ENCODE data around the gene PIP5K1B.

The PIP5K1B gene

GRCh38 chr9:68870086-68870485 lies 165.0 kb downstream of the PIP5K1B start:
- no peak for DNase-seq

- no peak for DNase-seq
These were observed 166.2 kb downstream of the PIP5K1B start for GRCh38 chr9:68871236-68871635.

- no peak for DNase-seq
These were observed 167.0 kb downstream of the PIP5K1B start for GRCh38 chr9:68872026-68872501.

DNA sequence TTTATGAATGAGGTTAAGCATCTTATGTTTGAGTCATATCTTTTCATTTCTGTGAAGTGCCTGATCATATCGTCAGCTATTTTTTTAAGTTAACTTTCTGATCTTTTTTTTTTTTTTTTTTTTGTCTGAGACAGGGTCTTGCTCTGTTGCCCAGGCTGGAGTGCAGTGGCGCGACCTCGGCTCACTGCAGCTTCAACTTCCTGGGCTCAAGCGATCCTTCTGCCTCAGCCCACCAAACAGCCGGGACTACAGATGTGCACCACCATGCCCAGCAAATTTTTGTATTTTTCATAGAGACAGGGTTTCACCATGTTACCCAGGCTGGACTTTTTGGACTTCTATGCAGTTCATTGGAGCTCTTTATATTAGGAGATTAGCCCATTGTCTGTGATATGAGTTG lies 168.1 kb downstream of the PIP5K1B start:
- no peak for DNase-seq

- DNase-seq = no peak
These were observed 171.2 kb downstream of the PIP5K1B start for GRCh38 chr9:68876273-68876672.

- DNase-seq = no peak
These were observed 171.6 kb downstream of the PIP5K1B start for GRCh38 chr9:68876681-68877080.

- no peak for DNase-seq
These were observed 172.2 kb downstream of the PIP5K1B start for GRCh38 chr9:68877219-68877618.

DNA sequence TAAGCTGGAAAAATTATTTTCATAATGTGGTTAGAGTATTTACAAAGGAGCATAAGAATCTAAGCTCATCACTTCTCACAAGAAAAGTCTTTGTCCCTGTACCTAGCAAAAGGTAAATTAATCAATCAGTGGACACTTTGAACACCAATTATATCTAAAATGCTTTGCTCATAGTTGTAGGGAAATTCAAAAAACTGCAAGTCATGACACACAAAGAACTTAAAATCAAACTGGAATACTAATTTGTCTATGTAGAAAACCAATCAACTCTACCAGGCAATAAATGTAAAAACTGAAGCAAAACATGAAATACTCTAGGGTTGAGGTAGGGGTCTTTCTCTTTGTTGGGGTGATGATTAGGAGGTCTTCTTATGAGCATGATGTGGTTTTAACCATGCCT lies 173.4 kb downstream of the PIP5K1B start:
- DNase-seq = no peak

GRCh38 chr9:68883224-68883623 lies 178.2 kb downstream of the PIP5K1B start:
- DNase-seq = no peak

DNA sequence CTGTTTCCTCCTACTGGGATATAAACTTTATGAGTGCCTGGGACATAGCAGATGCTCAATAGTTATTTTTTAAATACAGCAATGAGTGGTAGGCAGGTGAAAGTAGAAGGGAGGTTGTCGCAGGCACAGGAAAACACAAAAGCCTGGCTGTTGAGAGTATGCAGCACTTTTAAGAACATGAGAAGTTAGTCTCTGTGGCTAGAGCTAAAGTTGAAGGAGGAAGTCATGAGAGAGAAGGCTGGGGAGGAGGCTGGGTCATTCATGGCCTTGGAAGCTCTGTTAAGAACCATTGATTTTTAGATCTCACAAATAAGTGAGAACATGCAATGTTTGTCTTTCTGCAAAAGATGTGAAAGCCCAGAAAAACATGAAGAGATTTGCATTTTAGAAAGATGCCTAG lies 182.2 kb downstream of the PIP5K1B start:
- no peak for DNase-seq

DNA sequence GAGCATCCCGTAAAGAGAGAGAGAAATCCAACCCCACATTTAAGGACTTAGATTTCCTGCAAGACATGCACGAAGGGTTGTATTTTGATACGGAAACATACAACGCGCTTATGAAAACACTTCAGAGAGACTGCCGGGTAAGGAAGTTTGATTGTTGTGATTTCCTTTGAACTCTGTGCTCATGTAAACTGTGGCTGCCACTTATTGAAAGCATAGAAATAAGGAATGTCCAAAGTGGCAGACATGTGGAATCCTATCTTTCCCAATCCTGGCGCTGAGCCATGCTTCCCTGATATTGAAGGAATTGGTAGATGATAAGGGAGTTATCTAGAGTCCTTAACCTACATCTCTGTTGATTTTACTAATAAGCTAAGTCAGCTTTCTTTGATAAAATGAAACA lies 189.5 kb downstream of the PIP5K1B start:
- no peak for DNase-seq

- no peak for DNase-seq
These were observed 190.9 kb downstream of the PIP5K1B start for GRCh38 chr9:68895741-68896478.

- DNase-seq = no peak
These were observed 191.4 kb downstream of the PIP5K1B start for GRCh38 chr9:68896486-68896885.

GRCh38 chr9:68897577-68898145 lies 192.6 kb downstream of the PIP5K1B start:
- DNase-seq = no peak

DNA sequence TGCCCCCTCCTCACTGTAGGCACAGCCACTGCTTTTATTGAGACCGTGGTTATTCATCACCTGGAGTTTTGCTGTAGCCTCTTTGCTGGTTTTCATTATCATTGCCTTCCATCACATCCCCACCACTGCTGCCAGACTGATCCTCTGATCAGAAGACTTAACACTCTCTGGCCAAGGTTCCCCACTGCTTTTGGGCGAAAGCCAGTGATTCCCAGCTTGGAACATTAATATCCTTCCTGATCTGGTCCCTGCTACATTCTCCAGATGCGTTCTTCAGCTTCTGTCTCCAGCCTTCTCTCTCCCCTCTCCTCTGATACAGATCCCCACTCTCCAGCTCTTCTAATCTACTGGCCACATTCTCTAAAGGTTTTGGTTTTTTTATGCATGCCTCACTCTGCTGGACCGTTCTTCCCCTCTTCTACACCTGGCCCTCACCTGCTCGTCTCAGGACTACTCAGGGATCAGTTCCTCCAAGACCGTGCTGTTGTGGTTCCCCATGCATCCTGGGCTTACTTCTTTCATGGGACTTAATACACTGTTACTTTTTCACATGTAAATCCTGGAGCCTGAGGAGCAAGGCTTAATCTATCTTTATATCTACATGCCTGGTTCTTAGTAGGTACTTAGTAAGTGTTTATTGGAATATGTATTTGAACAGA lies 193.9 kb downstream of the PIP5K1B start:
- no peak for DNase-seq

GRCh38 chr9:68904454-68904853 lies 199.4 kb downstream of the PIP5K1B start:
- no peak for DNase-seq

GRCh38 chr9:68905129-68905528 lies 200.1 kb downstream of the PIP5K1B start:
- DNase-seq = no peak

- DNase-seq = no peak
These were observed 202.9 kb downstream of the PIP5K1B start for GRCh38 chr9:68907910-68908309.

GRCh38 chr9:68912561-68912960 lies 207.5 kb downstream of the PIP5K1B start:
- no peak for DNase-seq

GRCh38 chr9:68913054-68913453 lies 208.0 kb downstream of the PIP5K1B start:
- no peak for DNase-seq

DNA sequence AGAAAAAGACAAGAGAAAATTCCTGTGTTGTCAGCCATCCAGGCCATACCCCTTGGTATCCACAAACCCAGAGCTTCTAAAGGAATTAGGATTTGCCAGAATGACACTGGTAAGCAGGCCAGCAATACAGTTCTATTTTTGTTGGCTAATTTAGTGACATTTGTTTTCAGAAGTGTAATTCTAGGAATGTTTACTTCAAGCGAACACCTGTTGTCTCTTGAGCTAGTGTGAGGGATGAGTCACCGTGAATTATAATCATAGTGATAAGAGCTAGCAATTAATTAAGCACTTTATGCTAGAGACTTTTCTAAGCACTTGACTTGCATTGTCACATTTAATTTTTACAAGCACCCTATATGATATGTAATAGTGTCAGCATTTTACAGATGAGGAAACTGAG lies 209.7 kb downstream of the PIP5K1B start:
- no peak for DNase-seq

- DNase-seq = no peak
These were observed 214.6 kb downstream of the PIP5K1B start for GRCh38 chr9:68919661-68920060.

DNA sequence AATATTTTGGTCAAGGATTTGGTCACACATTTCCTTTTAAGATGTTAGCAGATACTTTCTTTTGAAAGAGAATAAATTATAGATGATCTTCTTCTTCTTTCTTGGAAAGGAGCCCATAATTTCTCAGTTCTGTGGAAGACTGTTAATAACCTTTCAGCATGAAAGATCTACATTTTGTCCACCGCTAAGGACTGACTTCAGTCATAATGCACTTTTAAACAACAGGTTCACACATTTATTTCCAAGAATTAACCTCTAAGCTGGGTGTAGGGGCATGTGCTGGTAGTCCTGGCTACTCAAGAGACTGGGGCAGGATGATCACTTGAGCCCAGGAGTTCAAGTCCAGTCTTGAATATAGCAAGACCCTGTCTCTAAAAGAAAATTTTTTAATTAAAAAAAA lies 215.9 kb downstream of the PIP5K1B start:
- DNase-seq = no peak

GRCh38 chr9:68923480-68923879 lies 218.4 kb downstream of the PIP5K1B start:
- no peak for DNase-seq

Measured in DMS79 (cell line).